Gastrocnemius medialis (tissue), 4 donors: ENCODE results near the gene TRAPPC8. TPM values are rescaled to one million over a fixed set of nuclear protein-coding genes. Genes with fewer than 3 reads are reported as not detected.

ENCODE experiments used
- ATAC-seq, 2 donors: fragments of 150-250 bp; one replicate each; pipeline ENCODE4 v1.9.1; 2016
- DNase-seq, 2 donors: peaks; one replicate each; pipeline ENCODE4 v3.0.0-alpha.2; 2019
- H3K27ac ChIP-seq, 4 donors: fragments of 200-600 bp; sonication (generic); 1 replicate in 1 of 4; 2 replicates in 3 of 4; pipeline ENCODE4 v1.5.1; 2016 to 2018; ENCODE audit warnings: mild to moderate bottlenecking in 2 of 4, moderate library complexity in 1 of 4
- H3K27me3 ChIP-seq, 3 donors: fragments of 200-600 bp; sonication (generic) in 2 of 3; 1 replicate in 1 of 3; 2 replicates in 2 of 3; pipeline versions ENCODE4 v1.5.1 to v1.6.0; 2016 to 2019; ENCODE audit warnings: mild to moderate bottlenecking in 1 of 3, moderate library complexity in 1 of 3
- H3K36me3 ChIP-seq, 2 donors: fragments of 200-600 bp; sonication (generic) in 1 of 2; one replicate each; pipeline ENCODE4 v1.5.1; 2017 to 2018
- H3K4me1 ChIP-seq, 2 donors: fragments of 200-600 bp; sonication (generic) in 1 of 2; one replicate each; pipeline ENCODE4 v1.5.1; 2016 to 2017; ENCODE audit warnings: mild to moderate bottlenecking in 2 of 2
- H3K4me3 ChIP-seq, 4 donors: fragments of 200-600 bp; sonication (generic) in 3 of 4; 1 replicate in 1 of 4; 2 replicates in 3 of 4; pipeline ENCODE4 v1.5.1; 2016 to 2019; ENCODE audit warnings: mild to moderate bottlenecking in 2 of 4
- H3K9me3 ChIP-seq, 3 donors: fragments of 200-600 bp; sonication (generic) in 2 of 3; 1 replicate in 1 of 3; 2 replicates in 2 of 3; pipeline ENCODE4 v1.5.1; 2016 to 2019
- CTCF ChIP-seq, 5 experiments: fragments of 450-650 bp in 3 of 5; fragments of 200-600 bp in 2 of 5; sonication (generic) in 2 of 5; IDR thresholded peaks in 4 of 5; conservative IDR thresholded peaks in 1 of 5; 1 replicate in 4 of 5; 2 replicates in 1 of 5; pipeline ENCODE4 v1.5.1; 2016 to 2019; ENCODE audit warnings: antibody characterized with exemption in 5 of 5, mild to moderate bottlenecking in 3 of 5, moderate library complexity in 3 of 5
- POLR2A ChIP-seq, 2 donors: fragments of 450-650 bp; IDR thresholded peaks; one replicate each; pipeline ENCODE4 v1.6.1; 2017; ENCODE audit warnings: antibody characterized with exemption in 2 of 2, mild to moderate bottlenecking in 2 of 2, moderate library complexity in 2 of 2
- in situ Hi-C, 4 donors: fragments of 200-750 bp; cut with MboI; loops; one replicate each; pipeline versions ENCODE4 v1.15.0 to v1.8.0; 2017; ENCODE audit warnings: low sequenced_read_pairs in 4 of 4
- intact Hi-C: fragments of 100-400 bp; cut with DNase I; formaldehyde crosslinking; loops from one replicate; pipeline ENCODE4 v1.15.1; 2023; ENCODE audit warnings: low total_unique reads
- total RNA-seq, 4 donors: library from RNA; depleted of rRNA; stranded (reverse); fragments of >200 nt; gene quantifications; one replicate each; pipeline versions ENCODE4 v1.1.0 to v1.2.3, GENCODE V29; 2016

TRAPPC8 gene
- total RNA-seq, 4 donors from 2014 or later: 29.8 to 40.7 (median 39.1) TPM

GRCh38 chr18:31825772-31826171 is 117.2 kb downstream of the TRAPPC8 start:
- no peak overlapping the region for H3K27ac ChIP-seq
- TF ChIP-seq POLR2A (IDR thresholded peaks at IDR 0.05) (no peak), CTCF (IDR thresholded peaks at IDR 0.05 in 4 of 5, conservative IDR thresholded peaks at IDR 0.05 in 1 of 5) (no peak)
- H3K27me3 ChIP-seq: no peaks in the 10 kb centered on the region
- peaks cover 4 to 14% of the 10 kb centered on the region in 2 donors for H3K36me3 ChIP-seq
- H3K4me1 ChIP-seq: no peaks in the 10 kb centered on the region
- no peak for DNase-seq
- intact Hi-C loops (no loop called here), in situ Hi-C loops (no loop called here)
- H3K9me3 ChIP-seq: no peaks in the 10 kb centered on the region
- H3K4me3 ChIP-seq: no peak overlapping the region
- ATAC-seq: no peak

DNA sequence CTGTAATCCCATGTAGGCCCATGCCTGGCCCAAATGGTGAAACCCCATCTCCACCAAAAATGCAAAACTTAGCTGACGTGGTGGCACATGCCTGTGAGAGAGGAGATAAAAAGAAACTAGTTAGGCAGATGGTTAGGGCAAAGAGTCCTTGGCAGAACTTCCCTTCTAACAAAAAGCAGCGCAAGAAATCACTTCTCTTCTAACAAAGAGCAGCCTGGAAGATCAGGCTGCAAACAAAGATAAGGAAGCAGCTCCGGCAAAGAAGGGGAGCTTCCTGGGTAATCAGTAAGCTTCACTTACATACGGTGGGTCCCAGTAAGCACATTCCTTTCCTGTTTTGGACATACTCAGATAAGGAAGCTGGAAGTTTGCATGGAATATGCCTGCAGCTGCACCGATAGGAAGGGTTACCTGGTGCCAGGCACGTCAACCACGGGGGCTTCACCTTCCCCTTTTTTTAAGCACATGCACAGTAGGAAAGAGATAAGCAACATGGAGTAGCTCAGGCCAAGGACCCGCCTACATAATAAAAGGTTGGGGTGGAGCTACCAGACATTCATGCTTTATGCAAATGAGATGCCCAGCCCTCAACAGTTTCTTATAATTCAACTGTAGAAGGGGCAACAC is 121.3 kb downstream of the TRAPPC8 start:
- Histone ChIP-seq H3K27ac (no peak overlapping the region), H3K4me3 (no peak overlapping the region), H3K9me3 (no peaks in the 10 kb centered on the region), H3K27me3 (no peaks in the 10 kb centered on the region), H3K4me1 (no peaks in the 10 kb centered on the region), H3K36me3 (no peaks in the 10 kb centered on the region)
- intact Hi-C loops: no loop called here
- DNase-seq: no peak
- ATAC-seq: no peak
- TF ChIP-seq CTCF (IDR thresholded peaks at IDR 0.05 in 4 of 5, conservative IDR thresholded peaks at IDR 0.05 in 1 of 5) (no peak), POLR2A (IDR thresholded peaks at IDR 0.05) (no peak)
- in situ Hi-C loops: loop anchor here in 2 of 4 donors (25.0 kb wide), 1 partner anchor 259 kb away; no protein-coding TSS in a partner anchor

DNA sequence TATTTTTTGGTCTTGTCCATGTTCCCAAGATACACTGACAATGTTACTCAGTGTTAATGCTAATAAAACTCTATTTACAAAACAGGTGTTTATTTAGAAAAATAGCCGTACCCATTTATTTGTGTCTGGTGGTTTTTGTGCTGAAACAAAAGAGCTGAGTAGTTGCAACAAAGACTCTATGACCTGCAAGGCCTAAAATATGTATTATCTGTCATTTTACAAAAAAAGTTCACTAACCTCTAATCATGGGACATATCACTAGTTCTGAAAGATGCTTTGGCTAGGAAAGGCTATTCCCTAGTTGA is 123.1 kb downstream of the TRAPPC8 start:
- no peak for ATAC-seq
- Histone ChIP-seq H3K36me3 (no peaks in the 10 kb centered on the region), H3K27ac (no peak overlapping the region), H3K4me1 (no peaks in the 10 kb centered on the region), H3K9me3 (no peaks in the 10 kb centered on the region), H3K27me3 (no peaks in the 10 kb centered on the region), H3K4me3 (no peak overlapping the region)
- TF ChIP-seq POLR2A (IDR thresholded peaks at IDR 0.05) (no peak), CTCF (IDR thresholded peaks at IDR 0.05 in 4 of 5, conservative IDR thresholded peaks at IDR 0.05 in 1 of 5) (no peak)
- in situ Hi-C loops (loop anchor here (10.0 to 25.0 kb wide), 3 partner anchors 258 to 275 kb away; no protein-coding TSS in a partner anchor), intact Hi-C loops (loop anchor here (2.0 kb wide), 2 partner anchors 79 to 263 kb away; no protein-coding TSS in a partner anchor)
- no peak for DNase-seq

GRCh38 chr18:31819106-31819924 is 123.6 kb downstream of the TRAPPC8 start:
- DNase-seq: no peak
- no peak overlapping the region for H3K27ac ChIP-seq
- no peaks in the 10 kb centered on the region for H3K4me1 ChIP-seq
- no peak for TF ChIP-seq POLR2A (IDR thresholded peaks at IDR 0.05)
- TF ChIP-seq CTCF (IDR thresholded peaks at IDR 0.05 in 4 of 5, conservative IDR thresholded peaks at IDR 0.05 in 1 of 5): peak in 4 of 5 experiments; percentile 24 to 62 (median 53)
- in situ Hi-C loops: loop anchor here (10.0 to 25.0 kb wide), 3 partner anchors 257 to 275 kb away; no protein-coding TSS in a partner anchor
- no peak overlapping the region for H3K4me3 ChIP-seq
- H3K36me3 ChIP-seq: no peaks in the 10 kb centered on the region
- no peaks in the 10 kb centered on the region for H3K27me3 ChIP-seq
- intact Hi-C loops: loop anchor here (2.0 kb wide), 2 partner anchors 79 to 263 kb away; no protein-coding TSS in a partner anchor
- no peaks in the 10 kb centered on the region for H3K9me3 ChIP-seq
- ATAC-seq: peak in 1 of 2 donors; percentile 58
